OCI-M1 (cell line): Measurements from ENCODE around the gene CBX5.

Source experiments
- DNase-seq: peaks from one replicate; lab custom pipeline; 2025; lab: John Stamatoyannopoulos, UW

The CBX5 gene

DNA sequence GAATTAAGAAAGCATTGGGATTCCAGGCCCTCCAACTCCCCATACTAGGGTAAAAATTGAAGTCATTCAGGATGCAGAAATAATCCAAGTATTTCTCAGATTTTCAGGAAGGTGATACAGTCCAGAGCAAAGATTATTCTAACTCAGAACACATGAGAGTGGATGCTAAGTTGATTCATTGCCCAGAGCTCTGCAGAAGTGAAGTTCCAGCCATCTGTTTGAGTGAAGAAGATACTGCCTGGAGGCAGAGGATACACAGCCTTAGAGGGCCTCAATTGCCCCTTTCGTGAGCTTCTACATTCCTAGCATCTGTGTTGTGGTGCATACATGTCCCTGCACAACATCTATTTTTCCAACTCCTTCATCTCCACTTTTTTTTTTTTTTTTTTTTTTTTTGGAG is 54.3 kb downstream of the CBX5 start:
- no peak for DNase-seq

GRCh38 chr12:54222609-54223008 is 57.3 kb downstream of the CBX5 start:
- no peak for DNase-seq

- no peak for DNase-seq
These were observed 58.4 kb downstream of the CBX5 start for GRCh38 chr12:54221402-54221984.

DNA sequence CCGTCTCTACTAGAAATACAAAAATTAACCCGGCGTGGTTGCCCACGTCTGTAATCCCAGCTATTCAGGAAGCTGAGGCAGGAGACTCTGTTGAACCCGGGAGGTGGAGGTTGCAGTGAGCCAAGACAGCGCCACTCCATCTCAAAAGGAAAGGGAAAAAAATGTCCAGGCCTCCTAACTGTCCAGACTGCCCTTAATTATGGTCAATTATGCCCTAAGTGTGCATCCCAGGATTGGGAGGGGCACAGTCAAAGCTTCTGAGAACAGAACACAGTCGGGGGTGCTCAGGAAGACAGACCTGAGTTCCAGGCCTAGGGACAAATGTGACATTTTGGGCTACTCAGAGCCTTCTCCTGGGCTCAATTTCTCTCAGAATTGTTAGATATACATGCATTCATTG is 59.4 kb downstream of the CBX5 start:
- DNase-seq: no peak

DNA sequence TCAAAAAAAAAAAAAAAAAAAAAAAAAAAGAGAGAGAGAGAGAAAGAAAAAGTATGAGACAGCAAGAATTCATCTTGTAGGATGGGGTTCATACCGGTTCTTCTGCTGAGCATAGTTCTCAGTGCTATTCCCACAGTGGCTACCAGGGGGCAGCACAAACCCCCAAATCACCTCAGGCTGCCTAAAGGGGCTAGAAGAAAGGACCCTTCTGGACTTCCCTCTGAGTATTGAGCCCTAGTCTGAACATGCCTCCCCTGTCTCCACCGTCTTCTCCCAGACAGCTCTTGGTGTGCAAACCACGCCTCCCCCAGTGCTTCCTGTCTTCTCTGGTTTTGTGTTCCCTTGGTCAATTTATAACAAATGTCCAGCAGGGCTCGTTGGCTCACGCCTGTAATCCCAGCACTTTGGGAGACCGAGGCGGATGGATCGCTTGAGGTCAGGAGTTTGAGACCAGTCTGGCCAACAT is 59.8 kb downstream of the CBX5 start:
- DNase-seq: peak; percentile 87

DNA sequence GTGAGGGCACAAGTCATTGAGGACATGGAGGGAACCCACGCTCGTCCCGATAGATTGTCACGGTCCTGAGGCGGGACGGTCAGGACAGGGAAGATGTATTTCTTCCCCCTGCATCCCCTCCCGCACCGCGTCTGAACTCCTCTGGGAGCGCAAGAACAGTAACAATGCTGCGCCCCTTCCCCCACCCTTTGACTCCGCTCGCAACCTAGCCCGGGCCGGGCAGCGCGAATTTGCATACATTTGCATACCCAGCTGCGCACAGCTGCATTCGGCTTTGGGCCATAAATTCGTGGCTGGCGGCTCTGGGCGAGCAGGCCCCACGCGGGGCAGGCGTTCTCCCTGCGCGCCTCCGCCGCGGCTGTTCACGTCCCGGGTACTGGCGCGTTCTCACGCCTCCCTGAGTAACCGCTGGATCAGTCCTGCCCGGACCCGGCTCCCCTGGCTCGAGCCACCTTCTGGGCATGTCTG is 62.1 kb downstream of the CBX5 start:
- no peak for DNase-seq

DNA sequence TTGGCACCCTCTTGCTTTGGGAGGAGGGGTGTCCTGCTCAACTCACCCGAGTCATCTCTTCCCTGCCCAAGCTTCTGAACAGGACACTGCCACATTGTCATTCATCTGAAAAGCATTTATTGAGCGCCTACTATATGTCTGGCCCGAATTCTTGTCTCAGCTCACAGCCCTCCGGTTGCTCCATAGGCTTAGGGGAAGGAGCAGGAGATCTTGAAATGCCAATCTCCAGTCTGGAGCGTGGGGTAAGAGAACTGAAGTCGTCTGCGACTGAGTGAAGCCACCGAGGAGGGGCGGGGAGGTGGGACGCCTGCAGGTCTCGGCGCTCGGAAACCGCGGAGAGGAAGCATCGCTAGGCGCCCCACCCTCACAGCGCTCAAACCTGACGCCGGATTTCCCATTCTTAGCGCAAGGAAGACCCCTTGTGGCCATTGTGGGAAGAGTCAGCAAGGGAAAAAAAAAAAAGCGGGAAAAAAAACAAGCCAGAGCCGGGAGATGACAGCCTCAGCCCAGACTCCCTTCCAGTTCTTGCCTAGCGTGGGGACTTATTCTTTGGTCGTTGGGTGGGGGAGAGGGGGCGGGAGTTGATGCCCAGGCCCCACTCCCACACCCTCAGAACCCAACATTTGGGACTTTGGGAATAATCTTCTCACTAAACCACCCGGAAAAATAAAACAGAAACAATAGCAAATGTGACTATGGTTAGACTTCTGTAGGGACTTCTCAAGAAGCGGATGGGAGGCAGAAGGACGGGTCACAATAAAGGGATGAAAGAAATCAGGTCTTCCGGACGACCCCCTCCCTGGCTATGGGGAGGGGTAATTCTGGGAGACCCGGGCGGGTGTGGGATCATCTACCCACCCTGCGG is 62.9 kb downstream of the CBX5 start:
- DNase-seq: peak; percentile 96

- peak; percentile 57 for DNase-seq
These were observed 63.7 kb downstream of the CBX5 start for GRCh38 chr12:54215989-54216796.

GRCh38 chr12:54214553-54215406 is 65.1 kb downstream of the CBX5 start:
- peak; percentile 96 for DNase-seq

GRCh38 chr12:54213079-54213478 is 66.8 kb downstream of the CBX5 start:
- no peak for DNase-seq

DNA sequence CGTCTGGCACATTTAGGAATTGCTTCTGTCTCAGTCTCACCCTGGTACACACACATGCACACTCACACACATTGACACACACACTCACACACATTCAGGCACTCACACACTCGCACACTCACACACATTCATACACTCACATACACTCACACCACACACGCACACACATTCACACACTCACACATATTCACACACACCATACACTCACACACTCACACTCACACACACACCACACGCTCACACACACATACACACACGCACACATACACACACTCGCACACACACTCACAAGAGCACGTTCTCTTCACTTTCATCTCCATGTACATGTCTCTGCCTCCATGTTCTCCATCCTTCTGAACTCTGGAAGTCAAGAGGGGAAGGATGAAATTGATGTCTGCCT is 68.0 kb downstream of the CBX5 start:
- no peak for DNase-seq

GRCh38 chr12:54210400-54210790 is 69.5 kb downstream of the CBX5 start:
- no peak for DNase-seq

- DNase-seq: no peak
These were observed 71.3 kb downstream of the CBX5 start for GRCh38 chr12:54208591-54208990.

DNA sequence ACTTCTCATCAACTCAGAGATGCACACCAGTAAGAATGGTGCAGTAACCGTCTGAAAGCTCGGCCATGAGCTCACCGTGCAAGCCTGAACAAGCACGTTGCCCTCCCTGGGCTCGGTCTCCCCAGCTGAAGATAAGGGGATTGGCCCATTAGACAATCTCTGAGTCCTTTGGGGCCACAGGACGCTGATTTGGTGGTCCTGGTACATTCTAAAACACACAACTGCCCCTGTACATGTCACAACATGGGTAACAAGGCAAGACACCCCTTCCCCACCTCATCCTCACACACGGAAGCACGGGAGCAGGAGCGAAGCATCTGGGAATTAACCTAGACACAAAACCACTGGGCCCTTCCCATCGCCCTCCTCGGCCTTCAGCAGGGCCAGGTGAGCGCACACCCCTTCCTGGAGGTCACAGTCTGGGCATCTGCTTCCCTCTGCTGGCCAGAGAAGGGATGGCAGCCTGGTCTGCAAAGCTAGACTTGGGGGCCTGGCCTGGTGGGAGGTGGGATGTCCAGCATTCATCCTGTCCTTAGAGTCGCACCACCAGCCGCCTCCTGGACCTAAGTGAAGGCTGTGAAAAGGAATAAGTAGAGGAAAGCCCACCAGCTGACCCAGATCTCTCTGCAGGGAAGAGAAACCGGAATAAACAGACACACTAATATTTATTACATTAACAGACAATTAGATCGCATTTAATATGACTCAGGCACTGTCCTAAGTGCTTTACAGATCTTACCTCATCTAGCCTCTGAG is 72.2 kb downstream of the CBX5 start:
- peak; percentile 74 for DNase-seq

GRCh38 chr12:54206791-54207190 is 73.1 kb downstream of the CBX5 start:
- DNase-seq: no peak

GRCh38 chr12:54204316-54204715 is 75.6 kb downstream of the CBX5 start:
- no peak for DNase-seq

- peak; percentile 72 for DNase-seq
These were observed 78.7 kb downstream of the CBX5 start for GRCh38 chr12:54201001-54201794.

DNA sequence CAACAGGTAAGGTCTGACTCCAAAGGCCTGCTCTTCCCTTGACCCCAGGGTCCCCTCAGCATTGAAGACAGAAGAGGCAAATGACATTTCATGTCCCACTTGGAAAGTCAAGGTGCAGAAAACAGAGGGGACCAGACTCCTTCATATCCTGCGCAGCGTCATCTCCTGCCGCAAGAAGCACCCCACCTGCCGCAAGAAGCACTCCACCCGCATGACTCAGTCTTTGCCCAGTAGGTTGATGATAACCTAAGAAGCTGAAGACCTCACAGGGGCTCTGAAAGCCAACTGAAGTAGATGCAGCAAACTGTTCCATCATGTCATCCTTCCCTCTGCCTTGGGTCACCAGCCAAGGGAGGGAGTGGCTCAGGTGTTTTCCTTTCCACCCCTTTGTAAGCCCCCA is 79.5 kb downstream of the CBX5 start:
- no peak for DNase-seq

- DNase-seq: no peak
These were observed 80.0 kb downstream of the CBX5 start for GRCh38 chr12:54199917-54200316.

- no peak for DNase-seq
These were observed 80.9 kb downstream of the CBX5 start for GRCh38 chr12:54199034-54199433.
